Measurements from ENCODE around the gene EMC1.
"Not testable (repeated sequence)": the region's sequence is repeated elsewhere in the genome, so short reads cannot be mapped to it uniquely, and the experiment has no call there.

Gene EMC1

DNA sequence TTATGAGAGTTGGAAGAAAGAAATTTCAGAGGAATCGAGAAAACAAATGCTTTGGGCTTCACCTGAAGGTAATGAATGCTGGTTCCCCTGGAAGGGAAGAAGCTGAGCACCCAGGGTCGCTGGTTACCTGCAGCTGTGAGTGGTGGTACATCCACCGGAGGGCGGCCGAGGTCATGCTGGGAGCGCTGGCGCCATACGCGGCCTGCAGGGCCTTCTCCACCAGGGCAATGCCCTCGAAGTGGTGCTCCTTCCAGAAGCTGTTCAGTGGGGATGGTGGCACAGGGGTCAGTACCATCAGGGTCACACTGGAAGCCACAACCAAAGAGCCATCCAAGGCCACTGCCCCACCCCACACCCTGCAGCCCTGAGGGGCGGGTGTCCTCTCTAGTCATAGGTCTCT, 17.1 kb upstream of the EMC1 start:
- TF ChIP-seq, protein P1, sequence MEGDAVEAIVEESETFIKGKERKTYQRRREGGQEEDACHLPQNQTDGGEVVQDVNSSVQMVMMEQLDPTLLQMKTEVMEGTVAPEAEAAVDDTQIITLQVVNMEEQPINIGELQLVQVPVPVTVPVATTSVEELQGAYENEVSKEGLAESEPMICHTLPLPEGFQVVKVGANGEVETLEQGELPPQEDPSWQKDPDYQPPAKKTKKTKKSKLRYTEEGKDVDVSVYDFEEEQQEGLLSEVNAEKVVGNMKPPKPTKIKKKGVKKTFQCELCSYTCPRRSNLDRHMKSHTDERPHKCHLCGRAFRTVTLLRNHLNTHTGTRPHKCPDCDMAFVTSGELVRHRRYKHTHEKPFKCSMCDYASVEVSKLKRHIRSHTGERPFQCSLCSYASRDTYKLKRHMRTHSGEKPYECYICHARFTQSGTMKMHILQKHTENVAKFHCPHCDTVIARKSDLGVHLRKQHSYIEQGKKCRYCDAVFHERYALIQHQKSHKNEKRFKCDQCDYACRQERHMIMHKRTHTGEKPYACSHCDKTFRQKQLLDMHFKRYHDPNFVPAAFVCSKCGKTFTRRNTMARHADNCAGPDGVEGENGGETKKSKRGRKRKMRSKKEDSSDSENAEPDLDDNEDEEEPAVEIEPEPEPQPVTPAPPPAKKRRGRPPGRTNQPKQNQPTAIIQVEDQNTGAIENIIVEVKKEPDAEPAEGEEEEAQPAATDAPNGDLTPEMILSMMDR (IDR thresholded peaks at IDR 0.05; ENCODE audit: extremely low read depth, missing control alignments): no peak
- DNase-seq (ENCODE audit: low spot score): no peak

DNA sequence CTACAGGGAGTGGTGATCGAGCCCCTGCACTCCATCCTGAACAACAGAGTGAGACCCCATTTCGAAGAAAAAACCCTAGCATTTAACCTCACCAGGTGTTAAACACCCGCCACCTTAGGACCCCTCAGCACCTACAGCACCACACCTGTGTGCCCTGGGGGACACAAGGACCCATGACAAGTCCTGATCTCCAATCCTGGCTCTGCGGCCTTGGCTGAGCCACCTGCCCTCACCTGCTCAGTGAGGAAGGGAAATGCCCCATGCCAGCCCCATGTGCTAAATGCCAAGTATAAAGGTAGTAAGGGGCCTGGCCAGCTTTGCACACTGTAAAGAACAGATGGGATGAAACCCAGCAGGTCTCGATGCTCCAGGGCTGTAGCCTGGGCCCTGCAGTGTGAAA, 11.4 kb upstream of the EMC1 start:
- no peak for DNase-seq (ENCODE audit: low spot score)

DNA sequence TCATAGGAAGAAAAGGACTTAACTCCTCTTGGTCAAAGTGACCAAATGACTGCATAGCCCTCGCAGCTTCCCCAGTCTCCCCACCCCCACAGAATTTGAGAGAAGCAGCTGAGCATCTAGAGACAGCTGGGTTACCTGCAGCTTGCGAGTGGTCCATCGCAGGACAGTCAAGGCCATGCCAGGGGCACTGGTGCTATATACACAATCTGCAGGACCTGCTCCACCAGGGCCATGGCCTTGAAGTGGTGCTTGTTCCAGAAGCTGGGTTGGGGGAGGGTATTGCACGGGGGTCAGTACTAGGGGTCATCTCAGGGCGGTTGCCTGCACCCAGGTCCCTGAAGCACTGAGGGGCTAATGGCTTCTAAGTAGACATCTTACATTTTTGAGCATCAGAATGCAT, 10.7 kb upstream of the EMC1 start:
- TF ChIP-seq, protein P1 (IDR thresholded peaks at IDR 0.05; ENCODE audit: extremely low read depth, missing control alignments): no peak

More for the DNA sequence above, 11.4 kb upstream of the EMC1 start:
- TF ChIP-seq, protein P1 (IDR thresholded peaks at IDR 0.05; ENCODE audit: extremely low read depth, missing control alignments): no peak

DNA sequence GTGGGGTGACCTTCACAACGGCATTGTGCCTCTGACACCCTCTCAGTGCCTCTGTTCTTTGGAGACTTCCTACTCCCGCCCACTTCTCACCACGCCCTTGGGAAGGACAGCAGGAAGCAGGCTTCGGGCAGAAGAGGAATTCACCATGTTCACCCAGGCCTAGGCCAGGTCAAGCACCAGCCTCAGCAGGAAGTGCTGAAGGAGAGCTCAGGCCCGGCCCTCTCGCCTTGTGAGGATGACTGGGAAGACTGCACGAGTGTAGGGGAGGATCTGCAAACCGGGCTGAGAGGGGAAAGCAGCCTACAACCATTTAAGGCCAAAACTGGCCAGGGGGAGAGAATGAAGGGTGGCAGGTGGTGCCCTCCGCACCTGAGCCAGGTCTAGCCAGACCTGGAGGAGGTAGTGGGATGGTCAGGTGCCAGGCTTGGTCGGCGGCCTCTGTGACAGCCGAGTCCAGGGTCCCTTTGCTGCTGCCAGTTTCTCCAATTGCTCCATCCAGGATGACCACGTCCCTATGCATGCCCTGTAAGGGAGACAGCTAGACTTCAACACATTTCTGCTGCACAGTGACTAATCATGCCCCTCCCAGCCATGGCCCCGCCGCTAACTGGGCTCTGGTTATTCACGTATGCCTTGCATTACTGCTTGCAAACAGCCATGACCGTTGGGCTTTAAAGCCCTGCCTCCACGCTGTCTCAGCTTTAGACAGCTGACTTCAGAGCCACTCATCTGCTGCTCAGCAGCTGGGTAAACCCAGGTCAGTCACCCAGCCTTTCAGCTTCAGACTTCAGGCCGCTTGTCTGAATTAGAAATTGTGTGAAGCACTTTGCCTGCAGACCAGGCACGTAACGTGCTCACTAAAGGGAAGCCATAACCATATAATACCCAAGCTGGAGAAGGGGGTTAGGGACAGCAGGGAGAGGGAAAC, 9.2 kb upstream of the EMC1 start:
- TF ChIP-seq, protein P1 (IDR thresholded peaks at IDR 0.05; ENCODE audit: extremely low read depth, missing control alignments): no peak
- DNase-seq (ENCODE audit: low spot score): no peak

More for the DNA sequence above, 10.7 kb upstream of the EMC1 start:
- DNase-seq (ENCODE audit: low spot score): no peak

DNA sequence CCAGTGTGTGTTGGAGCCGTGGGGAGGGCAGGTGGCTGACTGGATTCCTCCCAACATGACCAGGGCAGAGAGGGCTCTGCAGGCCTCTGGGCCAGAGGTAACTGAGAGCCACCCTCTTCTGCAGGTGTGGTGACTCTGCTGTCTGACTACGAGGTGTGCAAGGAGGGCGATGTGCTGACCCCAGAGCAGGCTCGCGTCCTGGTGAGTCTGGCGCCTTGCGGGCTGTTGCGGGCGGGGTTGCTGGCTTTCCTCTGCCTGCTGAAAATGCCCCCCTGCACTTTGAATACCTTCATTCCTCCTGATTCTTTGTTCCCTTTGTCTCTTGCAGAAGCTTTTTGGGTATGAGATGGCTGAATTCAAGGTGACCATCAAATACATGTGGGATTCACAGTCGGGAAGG, 7.0 kb upstream of the EMC1 start:
- TF ChIP-seq, protein P1 (IDR thresholded peaks at IDR 0.05; ENCODE audit: extremely low read depth, missing control alignments): no peak
- no peak for DNase-seq (ENCODE audit: low spot score)

DNA sequence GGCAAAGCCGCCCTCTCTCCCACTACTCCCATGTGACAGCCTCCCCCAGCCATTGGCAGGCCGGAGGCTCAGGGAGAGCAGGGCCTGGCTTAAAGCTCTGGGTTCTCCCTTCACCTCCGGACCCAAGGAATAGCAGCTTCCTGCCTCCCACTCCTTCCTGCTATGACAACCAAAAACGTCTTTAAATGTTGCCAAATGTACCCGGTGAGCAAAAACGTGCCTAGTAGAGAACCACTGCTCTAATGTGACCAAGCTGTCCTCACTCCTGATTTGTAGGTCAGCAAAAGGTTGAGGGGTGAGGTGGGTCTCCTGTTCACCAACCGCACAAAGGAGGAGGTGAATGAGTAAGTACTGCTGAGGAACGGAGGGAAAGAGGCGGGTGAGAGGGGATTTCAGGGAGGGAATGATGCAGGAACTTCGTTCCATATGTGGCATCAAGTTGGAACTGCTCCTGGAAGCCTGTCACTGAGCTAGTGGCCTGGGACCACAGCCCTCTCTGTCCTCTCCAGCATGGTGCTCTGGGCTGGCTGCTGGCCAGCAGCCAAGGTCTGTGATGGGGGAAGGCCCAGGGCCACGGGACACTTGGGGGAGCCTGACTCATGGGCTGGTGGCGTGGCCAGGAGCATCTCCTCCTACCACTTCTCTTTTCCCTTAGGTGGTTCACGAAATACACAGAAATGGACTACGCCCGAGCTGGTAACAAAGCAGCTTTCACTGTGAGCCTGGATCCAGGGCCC, 6.0 kb upstream of the EMC1 start:
- no peak for DNase-seq (ENCODE audit: low spot score)
- TF ChIP-seq, protein P1 (IDR thresholded peaks at IDR 0.05; ENCODE audit: extremely low read depth, missing control alignments): no peak

DNA sequence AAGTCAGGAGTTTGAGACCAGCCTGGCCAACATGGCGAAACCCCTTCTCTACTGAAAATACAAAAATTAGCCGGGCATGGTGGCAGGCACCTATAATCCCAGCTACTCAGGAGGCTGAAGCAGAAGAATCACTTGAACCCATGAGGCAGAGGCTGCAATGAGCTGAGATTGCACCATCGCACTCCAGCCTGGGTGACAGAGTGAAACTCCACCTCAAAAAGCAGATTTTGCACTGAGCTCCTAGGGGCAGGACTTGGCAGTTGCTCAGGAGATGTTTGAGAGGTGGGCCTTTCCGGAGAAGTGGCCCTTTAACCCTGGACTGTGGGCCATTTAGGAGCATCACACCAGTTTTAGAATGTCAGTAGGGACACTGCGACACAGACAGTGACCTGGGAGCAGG, 5.0 kb upstream of the EMC1 start:
- DNase-seq (ENCODE audit: low spot score): not testable (repeated sequence)
